Fibroblast of lung (primary cell): ENCODE data around the gene CNNM2.

Source experiments
- CTCF ChIP-seq, 2 donors: IDR thresholded peaks in 1 of 2; conservative IDR thresholded peaks in 1 of 2; 1 replicate in 1 of 2; 2 replicates in 1 of 2; pipeline ENCODE4 v1.5.1; 2011 to 2012; ENCODE audit warnings: low read length in 2 of 2, control low read depth in 1 of 2, inconsistent platforms in 1 of 2, low read depth in 1 of 2, mild to moderate bottlenecking in 1 of 2
- EZH2 ChIP-seq: IDR thresholded peaks from 2 replicates; pipeline ENCODE4 v1.5.1; 2012; ENCODE audit warnings: low read length, control low read depth, mild to moderate bottlenecking; ENCODE audit errors: missing control alignments

GRCh38 chr10:103120977-103121735 is 203.1 kb downstream of the CNNM2 start:
- no peak for TF ChIP-seq CTCF (conservative IDR thresholded peaks at IDR 0.05 in 1 of 2, IDR thresholded peaks at IDR 0.05 in 1 of 2; ENCODE audit: low read depth in 1 of 2, low read length in 2 of 2)
- no peak for TF ChIP-seq EZH2
